Activated B cell treated with CpG ODN at 0.5 μM for 24 hours (primary cell): ENCODE results near the gene HIVEP3. TPM values are rescaled to one million over a fixed set of nuclear protein-coding genes. Genes with fewer than 3 reads are reported as not detected.
A peak's percentile ranks its signal among the peaks of the same experiment; 100 is the strongest.

ENCODE experiments used
- ATAC-seq: fragments of 200-7000 bp; cut with Tn5 transposase; one replicate; pipeline ENCODE4 v1.10.0; 2021; ENCODE audit warnings: low read depth, mild to moderate bottlenecking, moderate library complexity
- CTCF ChIA-PET: fragments of 350-600 bp; sonication (Branson Sonifier 250); formaldehyde crosslinking; loops from one replicate; lab custom pipeline; 2021; ENCODE audit warnings: antibody characterized with exemption; lab: Charles Lee
- POLR2A ChIA-PET: fragments of 350-600 bp; sonication (Branson Sonifier 250); formaldehyde crosslinking; loops from one replicate; lab custom pipeline; 2021; ENCODE audit warnings: antibody characterized with exemption; lab: Charles Lee
- DNase-seq: peaks from one replicate; pipeline ENCODE4 v3.0.0; 2022
- H3K27ac Mint-ChIP-seq: one replicate; pipeline ENCODE4 v1.8.0; 2020; ENCODE audit warnings: mixed read lengths
- H3K27me3 Mint-ChIP-seq: one replicate; pipeline ENCODE4 v1.8.0; 2021; ENCODE audit warnings: mixed read lengths
- H3K36me3 Mint-ChIP-seq: one replicate; pipeline ENCODE4 v1.8.0; 2021; ENCODE audit warnings: low read depth, mixed read lengths
- H3K4me1 Mint-ChIP-seq: one replicate; pipeline ENCODE4 v1.8.0; 2021; ENCODE audit warnings: mixed read lengths
- H3K4me3 Mint-ChIP-seq: one replicate; pipeline ENCODE4 v1.8.0; 2020; ENCODE audit warnings: mild to moderate bottlenecking, mixed read lengths
- H3K9me3 Mint-ChIP-seq: one replicate; pipeline ENCODE4 v1.8.0; 2020; ENCODE audit warnings: mixed read lengths
- intact Hi-C: fragments of 100-400 bp; cut with micrococcal nuclease; formaldehyde crosslinking; loops from one replicate; pipeline ENCODE4 v1.15.1; 2024
- total RNA-seq: library from RNA; stranded (reverse); gene quantifications from 2 replicates; pipeline ENCODE4 v1.2.3, GENCODE V29; 2022
- TF ChIP-seq, protein P1 (sequence below): fragments of 200-600 bp; IDR thresholded peaks from one replicate; pipeline ENCODE4 v1.8.0; 2022; ENCODE audit warnings: antibody characterized with exemption, mild to moderate bottlenecking

The HIVEP3 gene
- total RNA-seq, 1 donor from 2014 or later, result 14.4 TPM

DNA sequence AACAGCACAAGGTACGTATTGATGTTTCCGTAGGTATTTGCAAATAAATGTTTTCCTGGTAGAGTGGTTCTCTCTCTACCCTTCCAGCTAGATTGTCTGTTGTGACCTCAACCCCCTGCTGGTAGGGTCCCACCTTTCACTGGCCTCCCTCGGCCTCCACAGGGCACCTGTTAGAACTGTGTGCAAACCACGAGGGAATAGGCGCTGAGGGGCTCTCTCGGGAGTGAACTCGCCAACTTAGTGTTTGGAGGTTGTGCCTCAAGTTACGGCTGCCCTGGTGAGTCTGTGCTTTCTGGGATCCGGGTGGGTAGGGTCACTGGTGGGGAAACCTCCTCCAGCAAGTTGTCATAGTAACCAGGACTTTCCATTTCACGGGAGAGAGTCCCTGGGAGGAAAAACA lies 229.6 kb downstream of the HIVEP3 start:
- TF ChIP-seq, protein P1, sequence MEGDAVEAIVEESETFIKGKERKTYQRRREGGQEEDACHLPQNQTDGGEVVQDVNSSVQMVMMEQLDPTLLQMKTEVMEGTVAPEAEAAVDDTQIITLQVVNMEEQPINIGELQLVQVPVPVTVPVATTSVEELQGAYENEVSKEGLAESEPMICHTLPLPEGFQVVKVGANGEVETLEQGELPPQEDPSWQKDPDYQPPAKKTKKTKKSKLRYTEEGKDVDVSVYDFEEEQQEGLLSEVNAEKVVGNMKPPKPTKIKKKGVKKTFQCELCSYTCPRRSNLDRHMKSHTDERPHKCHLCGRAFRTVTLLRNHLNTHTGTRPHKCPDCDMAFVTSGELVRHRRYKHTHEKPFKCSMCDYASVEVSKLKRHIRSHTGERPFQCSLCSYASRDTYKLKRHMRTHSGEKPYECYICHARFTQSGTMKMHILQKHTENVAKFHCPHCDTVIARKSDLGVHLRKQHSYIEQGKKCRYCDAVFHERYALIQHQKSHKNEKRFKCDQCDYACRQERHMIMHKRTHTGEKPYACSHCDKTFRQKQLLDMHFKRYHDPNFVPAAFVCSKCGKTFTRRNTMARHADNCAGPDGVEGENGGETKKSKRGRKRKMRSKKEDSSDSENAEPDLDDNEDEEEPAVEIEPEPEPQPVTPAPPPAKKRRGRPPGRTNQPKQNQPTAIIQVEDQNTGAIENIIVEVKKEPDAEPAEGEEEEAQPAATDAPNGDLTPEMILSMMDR, result no peak
- intact Hi-C loops, result no loop called here
- H3K36me3 Mint-ChIP-seq, result no peaks in the 10 kb centered on the region
- POLR2A ChIA-PET, result interaction anchor here (0.8 kb wide), 1 partner anchor 64 kb away, joined by 6 read pairs; no protein-coding TSS in a partner anchor
- no peaks in the 10 kb centered on the region for H3K27me3 Mint-ChIP-seq
- DNase-seq, result no peak
- H3K9me3 Mint-ChIP-seq, result no peaks in the 10 kb centered on the region
- CTCF ChIA-PET, result no interaction called here
- peaks cover 23% of the 10 kb centered on the region for H3K4me1 Mint-ChIP-seq
- H3K4me3 Mint-ChIP-seq, result no peak overlapping the region
- no peak overlapping the region for H3K27ac Mint-ChIP-seq
- no peak for ATAC-seq

DNA sequence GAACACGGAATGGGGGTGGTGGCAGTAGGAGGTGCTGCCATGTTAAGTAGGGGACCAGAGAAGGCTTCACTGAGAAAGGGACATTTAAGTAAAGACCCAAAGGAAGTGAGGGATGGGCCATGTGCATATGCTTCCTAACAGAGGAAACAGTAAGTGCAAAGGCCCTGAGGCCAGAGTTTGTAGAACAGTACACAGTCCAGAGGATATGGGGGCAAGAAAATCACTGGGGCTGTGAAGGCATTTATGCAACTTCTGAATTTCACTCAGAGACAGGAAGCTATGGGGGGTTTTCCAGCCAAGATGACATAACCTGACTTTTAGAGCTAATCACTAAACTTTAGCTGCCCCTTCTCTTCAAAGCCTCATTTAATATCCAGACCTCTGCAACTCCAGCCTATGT lies 231.7 kb downstream of the HIVEP3 start:
- ChIA-PET CTCF (no interaction called here), POLR2A (interaction anchor here (0.7 to 1.5 kb wide), 3 partner anchors 14 to 64 kb away, joined by 4 to 6 read pairs (median 6); no protein-coding TSS in a partner anchor)
- H3K27ac Mint-ChIP-seq, result peak overlapping the region; percentile 26
- peak; percentile 64 for ATAC-seq
- H3K4me1 Mint-ChIP-seq, result peaks cover 40% of the 10 kb centered on the region
- H3K9me3 Mint-ChIP-seq, result no peaks in the 10 kb centered on the region
- H3K36me3 Mint-ChIP-seq, result no peaks in the 10 kb centered on the region
- intact Hi-C loops, result loop anchor here (2.0 kb wide), 1 partner anchor 40 kb away; no protein-coding TSS in a partner anchor
- DNase-seq, result no peak
- H3K27me3 Mint-ChIP-seq, result no peaks in the 10 kb centered on the region
- TF ChIP-seq, protein P1, result no peak
- no peak overlapping the region for H3K4me3 Mint-ChIP-seq

DNA sequence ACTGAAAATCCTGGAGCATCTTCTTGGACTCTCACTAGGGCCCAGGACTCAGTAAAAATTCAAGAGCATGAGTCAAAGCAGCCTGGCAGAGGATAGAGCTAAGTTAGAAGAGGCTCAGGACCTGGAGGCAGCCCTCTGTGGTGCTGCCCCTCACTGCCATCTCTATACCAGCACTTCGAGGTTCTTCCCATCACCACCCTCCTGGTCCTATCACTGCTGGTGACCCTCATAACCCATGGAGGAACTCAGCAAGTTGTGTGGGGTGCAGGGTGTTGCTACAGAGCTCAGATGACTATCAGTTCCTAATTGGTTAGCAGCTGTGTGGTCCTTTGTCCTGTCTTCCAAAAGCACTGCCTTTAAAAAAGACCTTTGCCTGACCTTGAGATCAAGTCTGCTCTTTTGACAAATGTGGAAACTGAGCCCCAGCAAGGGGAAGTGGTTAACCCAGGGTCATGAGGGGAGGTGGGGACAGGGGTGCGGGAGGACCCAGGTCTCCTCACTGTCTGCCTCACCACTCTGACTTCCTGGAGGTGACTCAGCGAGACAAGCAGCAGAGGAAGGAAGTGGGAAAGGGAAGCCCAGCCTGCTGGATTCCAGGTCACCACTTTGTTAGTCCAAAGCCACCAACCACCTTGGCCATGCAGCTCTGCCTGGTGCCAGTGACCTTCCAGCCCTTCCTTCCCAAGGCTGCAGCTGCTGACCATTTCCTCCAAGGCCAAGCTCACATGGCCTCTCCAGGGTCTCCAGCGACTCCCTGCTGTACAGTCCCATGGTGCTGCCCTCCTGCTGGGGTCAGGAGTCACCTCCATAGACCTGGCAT lies 234.8 kb downstream of the HIVEP3 start:
- DNase-seq (no peak), ATAC-seq (no peak)
- Mint-ChIP-seq H3K4me1 (peaks cover 39% of the 10 kb centered on the region), H3K4me3 (no peak overlapping the region), H3K9me3 (no peaks in the 10 kb centered on the region), H3K36me3 (no peaks in the 10 kb centered on the region), H3K27me3 (no peaks in the 10 kb centered on the region), H3K27ac (peak overlapping the region; percentile 46)
- intact Hi-C loops, result no loop called here
- POLR2A ChIA-PET, result interaction anchor here (1.3 kb wide), 1 partner anchor 11 kb away, joined by 3 read pairs; no protein-coding TSS in a partner anchor
- CTCF ChIA-PET, result interaction anchor here (0.8 kb wide), 1 partner anchor 11 kb away, joined by 3 read pairs; no protein-coding TSS in a partner anchor
- TF ChIP-seq, protein P1, result no peak

DNA sequence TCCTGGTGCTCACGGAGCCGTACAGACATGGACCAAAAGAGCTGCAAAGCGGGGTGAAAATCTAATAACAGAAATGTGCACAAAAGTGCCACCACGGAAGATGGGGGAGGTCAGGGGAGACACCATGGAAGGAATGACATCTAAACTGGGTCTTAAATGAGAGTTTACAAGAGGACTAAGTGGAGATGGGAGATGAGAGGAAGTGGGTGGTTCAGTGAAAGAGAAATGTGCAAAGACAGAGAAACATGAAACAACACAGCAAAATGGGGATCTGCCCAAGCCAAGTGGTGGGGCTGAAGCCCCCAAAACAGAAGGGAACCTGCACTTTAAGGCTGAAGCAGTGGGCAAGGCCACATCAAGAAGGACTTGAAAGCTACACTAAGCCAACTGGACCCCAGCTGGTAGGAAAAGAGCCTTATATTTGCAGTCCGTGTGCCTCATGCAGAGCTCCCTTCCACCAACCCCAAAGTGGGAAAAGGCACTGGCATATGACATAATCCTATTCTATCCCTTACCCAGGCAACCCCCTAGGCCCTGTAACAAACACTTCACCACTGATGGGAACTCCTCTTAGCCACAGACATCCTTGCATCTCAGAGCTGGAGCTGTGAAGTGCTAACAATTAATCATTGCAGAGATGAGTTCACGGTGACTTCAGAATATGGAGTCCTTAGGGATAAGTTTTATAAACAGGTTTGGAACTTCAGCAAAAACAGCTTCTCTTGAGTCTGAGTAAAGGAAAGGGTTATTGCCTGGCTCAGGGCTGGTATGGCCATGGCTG lies 235.7 kb downstream of the HIVEP3 start:
- H3K27ac Mint-ChIP-seq, result no peak overlapping the region
- ChIA-PET CTCF (interaction anchor here (0.8 kb wide), 1 partner anchor 10 kb away, joined by 3 read pairs; no protein-coding TSS in a partner anchor), POLR2A (interaction anchor here (1.3 kb wide), 1 partner anchor 10 kb away, joined by 3 read pairs; no protein-coding TSS in a partner anchor)
- intact Hi-C loops, result no loop called here
- H3K4me3 Mint-ChIP-seq, result no peak overlapping the region
- H3K27me3 Mint-ChIP-seq, result no peaks in the 10 kb centered on the region
- no peak for DNase-seq
- ATAC-seq, result no peak
- no peaks in the 10 kb centered on the region for H3K36me3 Mint-ChIP-seq
- TF ChIP-seq, protein P1, result no peak
- H3K9me3 Mint-ChIP-seq, result no peaks in the 10 kb centered on the region
- peaks cover 47% of the 10 kb centered on the region for H3K4me1 Mint-ChIP-seq
